Fibroblast of pulmonary artery (primary cell): ENCODE results near the gene EFHC1.
A peak's percentile ranks its signal among the peaks of the same experiment; 100 is the strongest.

ENCODE experiments used
- DNase-seq: peaks from one replicate; pipeline ENCODE4 v3.0.0-alpha.2; 2010; ENCODE audit warnings: low read depth
- H3K4me3 ChIP-seq: replicated peaks from 2 replicates; pipeline ENCODE4 v1.5.1; 2011; ENCODE audit warnings: low read depth, mild to moderate bottlenecking, control low read depth, low read length, moderate library complexity
- CTCF ChIP-seq: IDR thresholded peaks from 2 replicates; pipeline ENCODE4 v1.5.1; 2011; ENCODE audit warnings: mild to moderate bottlenecking, control low read depth, low read length, inconsistent platforms; ENCODE audit errors: missing control alignments

The EFHC1 gene

GRCh38 chr6:52551483-52552277 lies 131.5 kb downstream of the EFHC1 start:
- DNase-seq: peak; percentile 84
- no peak for TF ChIP-seq CTCF
- H3K4me3 ChIP-seq: no peak overlapping the region

DNA sequence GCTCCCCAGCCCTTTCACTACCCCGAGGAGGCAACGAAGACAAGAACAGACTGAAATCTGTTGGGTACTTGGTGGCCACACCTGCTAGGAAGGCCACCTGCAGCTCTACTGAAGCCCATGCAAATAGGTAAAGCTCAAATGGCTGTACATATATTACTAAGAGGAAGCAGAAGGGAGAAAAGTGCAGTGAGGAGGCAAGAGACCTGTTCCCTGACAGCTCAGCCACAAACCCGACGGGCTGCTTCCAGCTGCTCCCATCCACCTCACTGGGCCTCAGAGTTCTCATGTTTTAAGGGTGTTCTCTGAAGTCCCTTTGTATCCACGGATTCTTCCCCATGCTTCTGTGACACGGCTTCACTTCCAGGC lies 132.1 kb downstream of the EFHC1 start:
- no peak for TF ChIP-seq CTCF
- H3K4me3 ChIP-seq: no peak overlapping the region
- DNase-seq: no peak

DNA sequence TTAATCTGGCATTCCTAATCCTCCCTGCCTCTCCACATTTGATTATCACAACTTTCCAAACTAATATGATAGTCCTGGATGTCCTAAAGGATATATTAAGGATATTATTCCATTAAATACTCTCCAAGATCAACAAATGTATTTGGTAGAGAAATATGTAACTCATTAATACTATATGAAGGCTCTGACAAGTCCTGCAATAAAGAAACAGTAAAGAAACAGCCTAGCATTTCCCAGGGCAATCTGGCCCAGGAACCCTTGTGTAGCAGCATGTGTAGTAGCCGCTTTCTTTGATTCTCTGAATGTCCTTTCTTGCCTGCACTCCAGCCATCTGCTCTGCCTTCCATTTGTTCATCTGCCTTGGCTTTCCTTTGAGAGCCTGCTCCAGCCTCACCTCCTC lies 133.0 kb downstream of the EFHC1 start:
- no peak for DNase-seq
- no peak for TF ChIP-seq CTCF
- no peak overlapping the region for H3K4me3 ChIP-seq

- no peak overlapping the region for H3K4me3 ChIP-seq
- no peak for DNase-seq
- TF ChIP-seq CTCF: no peak
Observed at GRCh38 chr6:52553719-52554118, 133.6 kb downstream of the EFHC1 start.

GRCh38 chr6:52554684-52555280 lies 134.6 kb downstream of the EFHC1 start:
- H3K4me3 ChIP-seq: no peak overlapping the region
- no peak for DNase-seq
- no peak for TF ChIP-seq CTCF

- no peak for TF ChIP-seq CTCF
- DNase-seq: no peak
- no peak overlapping the region for H3K4me3 ChIP-seq
Observed at GRCh38 chr6:52555518-52556233, 135.5 kb downstream of the EFHC1 start.
